Keratinocyte (primary cell): ENCODE results near the gene FNDC3B. TPM values are rescaled to one million over a fixed set of nuclear protein-coding genes. Genes with fewer than 3 reads are reported as not detected.

ENCODE experiments used
- DNase-seq: peaks from one replicate; pipeline ENCODE4 v3.0.0-alpha.2; 2011; ENCODE audit warnings: low read depth, missing footprints, low spot score
- FAIRE-seq: peaks from 2 replicates; lab custom pipeline; 2011; peaks lifted over from hg19 to GRCh38; lab: Jason Lieb, UNC
- H2AFZ ChIP-seq: 2 replicates; pipeline ENCODE4 v1.6.0; 2012; ENCODE audit warnings: low read length, control low read depth, inconsistent platforms; ENCODE audit not compliant: control insufficient read depth
- H3K27ac ChIP-seq: 2 replicates; pipeline ENCODE4 v1.5.1; 2011; ENCODE audit warnings: low read length; ENCODE audit not compliant: control insufficient read depth, insufficient read depth
- H3K27me3 ChIP-seq: 3 replicates; pipeline ENCODE4 v1.6.0; 2011; ENCODE audit warnings: low read length; ENCODE audit not compliant: control insufficient read depth, insufficient read depth; ENCODE audit errors: extremely low read depth
- H3K36me3 ChIP-seq, 2 experiments: 2 replicates in 1 of 2; 3 replicates in 1 of 2; pipeline ENCODE4 v1.5.1; 2011; ENCODE audit warnings: low read length in 2 of 2, mild to moderate bottlenecking in 1 of 2; ENCODE audit not compliant: control insufficient read depth in 2 of 2, insufficient read depth in 2 of 2; ENCODE audit errors: extremely low read depth in 1 of 2
- H3K4me1 ChIP-seq: 3 replicates; pipeline ENCODE4 v1.5.1; 2011; ENCODE audit warnings: low read length; ENCODE audit not compliant: control insufficient read depth, insufficient read depth; ENCODE audit errors: extremely low read depth
- H3K4me2 ChIP-seq: 3 replicates; pipeline ENCODE4 v1.6.0; 2011; ENCODE audit warnings: low read depth, low read length; ENCODE audit not compliant: control insufficient read depth, insufficient read depth; ENCODE audit errors: extremely low read depth
- H3K4me3 ChIP-seq, 3 experiments: fragments of 200-600 bp in 1 of 3; sonication (generic) in 1 of 3; 2 replicates in 2 of 3; 3 replicates in 1 of 3; pipeline ENCODE4 v1.5.1; 2011 to 2016; ENCODE audit warnings: low read length in 3 of 3, mild to moderate bottlenecking in 3 of 3, control low read depth in 2 of 3, inconsistent platforms in 1 of 3, low read depth in 1 of 3, mixed read lengths in 1 of 3, mixed run types in 1 of 3, moderate library complexity in 1 of 3; ENCODE audit not compliant: control insufficient read depth in 2 of 3, insufficient read depth in 2 of 3; ENCODE audit errors: extremely low read depth in 1 of 3
- H3K79me2 ChIP-seq: 2 replicates; pipeline ENCODE4 v1.6.0; 2012; ENCODE audit warnings: low read length; ENCODE audit not compliant: control insufficient read depth, insufficient read depth
- H3K9ac ChIP-seq: 3 replicates; pipeline ENCODE4 v1.6.0; 2011; ENCODE audit warnings: low read length; ENCODE audit not compliant: control insufficient read depth, insufficient read depth; ENCODE audit errors: extremely low read depth
- H3K9me1 ChIP-seq: 3 replicates; pipeline ENCODE4 v1.6.0; 2011; ENCODE audit warnings: low read length; ENCODE audit not compliant: control insufficient read depth, insufficient read depth; ENCODE audit errors: extremely low read depth
- H3K9me3 ChIP-seq: 2 replicates; pipeline ENCODE4 v1.5.1; 2012; ENCODE audit warnings: low read depth, low read length; ENCODE audit not compliant: control insufficient read depth
- H4K20me1 ChIP-seq: 3 replicates; pipeline ENCODE4 v1.6.0; 2011; ENCODE audit warnings: low read length; ENCODE audit not compliant: control insufficient read depth, insufficient read depth; ENCODE audit errors: extremely low read depth
- EZH2 ChIP-seq: IDR thresholded peaks from one replicate; pipeline ENCODE4 v1.6.1; 2012; ENCODE audit warnings: inconsistent platforms, mild to moderate bottlenecking, low read length, moderate library complexity
- dilution Hi-C: fragments of 300-500 bp; cut with MboI; formaldehyde crosslinking; loops from one replicate; pipeline ENCODE4 v1.7.0; 2020; ENCODE audit warnings: low sequenced_read_pairs; ENCODE audit not compliant: extremely low pct_ligation_motif_present
- polyA plus RNA-seq, 5 experiments: library from polyadenylated mRNA; depleted of rRNA in 3 of 5; stranded (reverse) in 3 of 5; stranded (forward) in 1 of 5; unstranded in 1 of 5; fragments of >200 nt; gene quantifications; 1 replicate in 1 of 5; 2 replicates in 3 of 5; 3 replicates in 1 of 5; pipeline versions ENCODE4 v1.2.1 to v1.2.3, GENCODE V29; 2011 to 2012; ENCODE audit warnings: missing spikeins in 2 of 5, low read depth in 1 of 5, low replicate concordance in 1 of 5
- TF ChIP-seq, protein P1 (sequence below), 3 experiments: IDR thresholded peaks in 1 of 3; conservative IDR thresholded peaks in 1 of 3; optimal IDR thresholded peaks in 1 of 3; 2 replicates in 2 of 3; 3 replicates in 1 of 3; pipeline versions ENCODE3 to v1.5.1; 2011; ENCODE audit warnings: low read length in 3 of 3, mild to moderate bottlenecking in 3 of 3, moderate library complexity in 2 of 3, control low read depth in 1 of 3, inconsistent platforms in 1 of 3; ENCODE audit not compliant: insufficient read depth in 2 of 3; ENCODE audit errors: extremely low read depth in 1 of 3

The FNDC3B gene
- polyA plus RNA-seq, 1 donor (not counting 4 experiments of a cell fraction or from before 2014, with no cell fraction given) = 31.4 TPM

DNA sequence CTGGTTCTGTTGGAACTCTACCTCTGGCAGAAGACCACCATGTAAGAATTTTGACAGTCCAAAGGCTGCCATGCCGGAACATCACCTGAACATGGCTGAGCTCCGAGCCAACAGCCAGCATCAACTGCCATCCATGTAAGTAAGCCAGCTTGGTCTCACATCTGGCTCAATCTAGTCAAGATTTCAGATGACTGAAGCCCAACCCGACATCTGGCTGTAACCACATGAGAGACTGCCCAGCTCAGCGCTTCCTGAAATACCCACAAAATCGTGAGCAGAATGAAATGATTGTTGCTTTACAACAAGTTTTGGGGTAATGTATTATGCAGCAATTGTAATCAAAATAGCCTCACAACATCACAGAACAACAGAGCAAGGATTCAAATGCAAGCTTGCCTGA, 375.9 kb downstream of the FNDC3B start:
- Histone ChIP-seq H4K20me1 (no peaks in the 10 kb centered on the region), H3K9ac (no peak overlapping the region), H3K27me3 (no peaks in the 10 kb centered on the region), H3K4me3 (no peak overlapping the region), H3K9me3 (no peaks in the 10 kb centered on the region), H3K79me2 (no peaks in the 10 kb centered on the region), H3K27ac (no peak overlapping the region), H2AFZ (no peak overlapping the region), H3K9me1 (no peaks in the 10 kb centered on the region), H3K4me1 (no peaks in the 10 kb centered on the region), H3K36me3 (no peaks in the 10 kb centered on the region), H3K4me2 (no peak overlapping the region)
- dilution Hi-C loops = no loop called here
- FAIRE-seq (no peak), DNase-seq (no peak)
- no peak for TF ChIP-seq EZH2
- TF ChIP-seq, protein P1, sequence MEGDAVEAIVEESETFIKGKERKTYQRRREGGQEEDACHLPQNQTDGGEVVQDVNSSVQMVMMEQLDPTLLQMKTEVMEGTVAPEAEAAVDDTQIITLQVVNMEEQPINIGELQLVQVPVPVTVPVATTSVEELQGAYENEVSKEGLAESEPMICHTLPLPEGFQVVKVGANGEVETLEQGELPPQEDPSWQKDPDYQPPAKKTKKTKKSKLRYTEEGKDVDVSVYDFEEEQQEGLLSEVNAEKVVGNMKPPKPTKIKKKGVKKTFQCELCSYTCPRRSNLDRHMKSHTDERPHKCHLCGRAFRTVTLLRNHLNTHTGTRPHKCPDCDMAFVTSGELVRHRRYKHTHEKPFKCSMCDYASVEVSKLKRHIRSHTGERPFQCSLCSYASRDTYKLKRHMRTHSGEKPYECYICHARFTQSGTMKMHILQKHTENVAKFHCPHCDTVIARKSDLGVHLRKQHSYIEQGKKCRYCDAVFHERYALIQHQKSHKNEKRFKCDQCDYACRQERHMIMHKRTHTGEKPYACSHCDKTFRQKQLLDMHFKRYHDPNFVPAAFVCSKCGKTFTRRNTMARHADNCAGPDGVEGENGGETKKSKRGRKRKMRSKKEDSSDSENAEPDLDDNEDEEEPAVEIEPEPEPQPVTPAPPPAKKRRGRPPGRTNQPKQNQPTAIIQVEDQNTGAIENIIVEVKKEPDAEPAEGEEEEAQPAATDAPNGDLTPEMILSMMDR (optimal IDR thresholded peaks at IDR 0.05 in 1 of 3, IDR thresholded peaks at IDR 0.05 in 1 of 3, conservative IDR thresholded peaks at IDR 0.05 in 1 of 3; ENCODE audit: extremely low read depth in 1 of 3, insufficient read depth in 2 of 3, low read length in 3 of 3) = no peak

DNA sequence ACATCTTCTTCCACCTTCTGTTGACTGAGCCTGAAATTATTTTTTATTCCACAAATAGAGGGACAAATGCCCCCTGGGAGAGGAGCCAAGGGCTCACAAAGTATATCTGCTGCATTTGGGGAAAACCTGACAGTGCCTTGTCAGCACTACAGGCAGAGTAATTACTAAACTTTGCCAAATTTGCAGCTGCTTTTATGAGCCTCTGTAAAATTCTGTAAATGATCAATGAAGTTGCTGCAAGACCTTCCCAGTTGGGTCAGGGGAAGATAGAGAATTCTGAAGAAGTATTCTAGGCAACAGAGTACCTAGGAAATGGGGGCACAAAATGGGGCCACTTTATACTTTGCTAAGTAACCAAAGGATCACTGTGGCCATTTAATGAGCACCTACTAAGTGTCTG, 398.3 kb downstream of the FNDC3B start:
- TF ChIP-seq, protein P1 (optimal IDR thresholded peaks at IDR 0.05 in 1 of 3, IDR thresholded peaks at IDR 0.05 in 1 of 3, conservative IDR thresholded peaks at IDR 0.05 in 1 of 3; ENCODE audit: extremely low read depth in 1 of 3, insufficient read depth in 2 of 3, low read length in 3 of 3) = no peak
- TF ChIP-seq EZH2 = no peak
- Histone ChIP-seq H3K36me3 (no peaks in the 10 kb centered on the region), H3K9me1 (no peaks in the 10 kb centered on the region), H3K27me3 (no peaks in the 10 kb centered on the region), H3K27ac (no peak overlapping the region), H3K9ac (no peak overlapping the region), H3K4me1 (no peaks in the 10 kb centered on the region), H3K4me2 (no peak overlapping the region), H3K9me3 (no peaks in the 10 kb centered on the region), H3K79me2 (no peaks in the 10 kb centered on the region), H4K20me1 (no peaks in the 10 kb centered on the region), H2AFZ (no peak overlapping the region), H3K4me3 (no peak overlapping the region)
- no peak for DNase-seq
- dilution Hi-C loops = no loop called here
- no peak for FAIRE-seq
